Endothelial cell of hepatic sinusoid (primary cell): ENCODE data around the gene TSPAN12.

Source experiments
- in situ Hi-C: cut with HindIII; loops from 2 replicates; pipeline ENCODE4 v1.10.0; 2017; ENCODE audit warnings: low sequenced_read_pairs

TSPAN12 gene

GRCh38 chr7:120760851-120761250 lies 97.1 kb downstream of the TSPAN12 start:
- in situ Hi-C loops = no loop called here

- in situ Hi-C loops = no loop called here
These were observed 97.9 kb downstream of the TSPAN12 start for GRCh38 chr7:120760050-120760449.

- in situ Hi-C loops = no loop called here
These were observed 114.8 kb downstream of the TSPAN12 start for GRCh38 chr7:120743128-120743527.

- in situ Hi-C loops = no loop called here
These were observed 115.6 kb downstream of the TSPAN12 start for GRCh38 chr7:120742372-120742771.

- in situ Hi-C loops = no loop called here
These were observed 116.4 kb downstream of the TSPAN12 start for GRCh38 chr7:120741371-120742042.

- in situ Hi-C loops = no loop called here
These were observed 117.6 kb downstream of the TSPAN12 start for GRCh38 chr7:120740348-120740747.

GRCh38 chr7:120738816-120739215 lies 119.1 kb downstream of the TSPAN12 start:
- in situ Hi-C loops = no loop called here
